Right lobe of liver (tissue), 6 donors: ENCODE data around the gene FOXP1. TPM values are rescaled to one million over a fixed set of nuclear protein-coding genes. Genes with fewer than 3 reads are reported as not detected.

ENCODE experiments used
- ATAC-seq, 4 donors: fragments of 200-7000 bp; cut with Tn5 transposase; one replicate each; pipeline ENCODE4 v1.9.1; 2020; ENCODE audit warnings: mild to moderate bottlenecking in 4 of 4, moderate library complexity in 4 of 4
- DNase-seq, 3 donors: peaks; one replicate each; pipeline ENCODE4 v3.0.0-alpha.2; 2020
- H3K27ac ChIP-seq, 3 donors: fragments of 200-600 bp; one replicate each; pipeline ENCODE4 v1.8.0; 2022
- H3K27me3 ChIP-seq, 2 donors: fragments of 200-600 bp; one replicate each; pipeline ENCODE4 v1.8.0; 2022
- H3K36me3 ChIP-seq, 4 donors: fragments of 200-600 bp; sonication (generic) in 1 of 4; one replicate each; pipeline versions ENCODE4 v1.5.1 to v1.8.0; 2017 to 2022; ENCODE audit warnings: control low read depth in 1 of 4
- H3K4me1 ChIP-seq, 4 donors: fragments of 200-600 bp; sonication (generic) in 1 of 4; one replicate each; pipeline versions ENCODE4 v1.5.1 to v1.8.0; 2017 to 2022; ENCODE audit warnings: control low read depth in 1 of 4
- H3K4me3 ChIP-seq, 3 donors: fragments of 200-600 bp; one replicate each; pipeline ENCODE4 v1.8.0; 2022
- H3K9me3 ChIP-seq, 4 donors: fragments of 200-600 bp; sonication (generic) in 1 of 4; one replicate each; pipeline versions ENCODE4 v1.5.1 to v1.8.0; 2017 to 2022; ENCODE audit warnings: control low read depth in 1 of 4
- POLR2A ChIP-seq: fragments of 450-650 bp; IDR thresholded peaks from one replicate; pipeline ENCODE4 v1.6.1; 2017; ENCODE audit warnings: antibody characterized with exemption, mild to moderate bottlenecking
- WGBS: methylation state at CpG from one replicate; pipeline ENCODE4 v1.1.6; 2018; ENCODE audit warnings: low coverage, low lambda C conversion rate; ENCODE audit not compliant: insufficient coverage; ENCODE audit errors: missing lambda C conversion rate; 5-methylcytosine and 5-hydroxymethylcytosine counted together
- intact Hi-C, 2 donors: fragments of 100-400 bp; cut with DNase I; formaldehyde crosslinking; loops; one replicate each; pipeline versions ENCODE4 v1.11.2 to v1.14.1; 2022
- total RNA-seq, 6 experiments: library from RNA; depleted of rRNA in 2 of 6; stranded (reverse); fragments of >200 nt in 2 of 6; fragmentation: NEBNext Ultra II Directional in 3 of 6; extraction: Animal tissue kit (Norgen Biotek cat#: 25700) in 3 of 6; gene quantifications; one replicate each; pipeline versions ENCODE4 v1.1.0 to v1.2.4, GENCODE V29; 2016 to 2023
- TF ChIP-seq, protein P1 (sequence below), 4 donors: fragments of 200-600 bp in 3 of 4; fragments of 450-650 bp in 1 of 4; IDR thresholded peaks; one replicate each; pipeline versions ENCODE4 v1.5.1 to v1.8.0; 2016 to 2022; ENCODE audit warnings: antibody characterized with exemption in 4 of 4, mild to moderate bottlenecking in 2 of 4
- donor health status: DM: no; HTN: yes; CAD: no.
- donor health status: DM: no; HTN: no; CAD: no.
- donor health status: DM: no; HTN: no; CAD: no.
- donor health status: DM: no; HTN: yes; CAD: no.
- donor health status: DM: no; HTN: yes; CAD: no.

FOXP1 gene
- total RNA-seq, 6 experiments from 2014 or later: 26.7 to 47.7 (median 35.2) TPM

GRCh38 chr3:71384837-71385716 is 198.5 kb downstream of the FOXP1 start:
- H3K9me3 ChIP-seq: no peaks in the 10 kb centered on the region
- H3K36me3 ChIP-seq: no peaks in the 10 kb centered on the region
- H3K4me1 ChIP-seq: peaks cover 0 to 23% (median 1%) of the 10 kb centered on the region in 4 donors
- TF ChIP-seq, protein P1, sequence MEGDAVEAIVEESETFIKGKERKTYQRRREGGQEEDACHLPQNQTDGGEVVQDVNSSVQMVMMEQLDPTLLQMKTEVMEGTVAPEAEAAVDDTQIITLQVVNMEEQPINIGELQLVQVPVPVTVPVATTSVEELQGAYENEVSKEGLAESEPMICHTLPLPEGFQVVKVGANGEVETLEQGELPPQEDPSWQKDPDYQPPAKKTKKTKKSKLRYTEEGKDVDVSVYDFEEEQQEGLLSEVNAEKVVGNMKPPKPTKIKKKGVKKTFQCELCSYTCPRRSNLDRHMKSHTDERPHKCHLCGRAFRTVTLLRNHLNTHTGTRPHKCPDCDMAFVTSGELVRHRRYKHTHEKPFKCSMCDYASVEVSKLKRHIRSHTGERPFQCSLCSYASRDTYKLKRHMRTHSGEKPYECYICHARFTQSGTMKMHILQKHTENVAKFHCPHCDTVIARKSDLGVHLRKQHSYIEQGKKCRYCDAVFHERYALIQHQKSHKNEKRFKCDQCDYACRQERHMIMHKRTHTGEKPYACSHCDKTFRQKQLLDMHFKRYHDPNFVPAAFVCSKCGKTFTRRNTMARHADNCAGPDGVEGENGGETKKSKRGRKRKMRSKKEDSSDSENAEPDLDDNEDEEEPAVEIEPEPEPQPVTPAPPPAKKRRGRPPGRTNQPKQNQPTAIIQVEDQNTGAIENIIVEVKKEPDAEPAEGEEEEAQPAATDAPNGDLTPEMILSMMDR (IDR thresholded peaks at IDR 0.05): no peak
- no peak for TF ChIP-seq POLR2A
- intact Hi-C loops: no loop called here
- H3K27me3 ChIP-seq: no peaks in the 10 kb centered on the region
- WGBS: 53% methylated on average over 6 of the region's 7 CpGs
- H3K4me3 ChIP-seq: no peak overlapping the region
- no peak for DNase-seq
- no peak overlapping the region for H3K27ac ChIP-seq
- ATAC-seq: no peak

DNA sequence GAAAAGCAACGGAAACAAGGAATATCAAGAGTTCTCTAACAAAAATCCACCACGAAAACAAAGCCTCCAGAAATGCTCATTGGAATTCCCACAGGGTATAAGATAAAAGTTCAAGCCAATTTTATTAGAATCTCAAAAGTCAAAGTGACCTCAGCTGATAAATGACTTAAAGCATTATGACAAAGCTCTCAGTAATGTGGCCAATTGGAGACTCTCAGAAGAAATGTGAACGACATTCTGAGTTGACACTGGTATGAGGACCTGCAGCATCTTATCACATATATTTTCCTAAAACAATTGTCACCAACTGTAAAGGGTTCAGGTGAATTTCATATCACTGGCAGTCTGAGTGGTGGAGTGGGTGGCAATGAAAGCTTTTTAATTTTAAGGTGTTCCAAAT is 199.1 kb downstream of the FOXP1 start:
- Histone ChIP-seq H3K36me3 (no peaks in the 10 kb centered on the region), H3K9me3 (no peaks in the 10 kb centered on the region), H3K4me1 (peaks cover 0 to 23% (median 0%) of the 10 kb centered on the region in 4 donors), H3K27me3 (no peaks in the 10 kb centered on the region), H3K4me3 (no peak overlapping the region), H3K27ac (no peak overlapping the region)
- DNase-seq (no peak), ATAC-seq (no peak)
- intact Hi-C loops: no loop called here
- WGBS: 49% methylated on average over 3 of the region's 3 CpGs
- TF ChIP-seq POLR2A: no peak
- TF ChIP-seq, protein P1 (IDR thresholded peaks at IDR 0.05): no peak

DNA sequence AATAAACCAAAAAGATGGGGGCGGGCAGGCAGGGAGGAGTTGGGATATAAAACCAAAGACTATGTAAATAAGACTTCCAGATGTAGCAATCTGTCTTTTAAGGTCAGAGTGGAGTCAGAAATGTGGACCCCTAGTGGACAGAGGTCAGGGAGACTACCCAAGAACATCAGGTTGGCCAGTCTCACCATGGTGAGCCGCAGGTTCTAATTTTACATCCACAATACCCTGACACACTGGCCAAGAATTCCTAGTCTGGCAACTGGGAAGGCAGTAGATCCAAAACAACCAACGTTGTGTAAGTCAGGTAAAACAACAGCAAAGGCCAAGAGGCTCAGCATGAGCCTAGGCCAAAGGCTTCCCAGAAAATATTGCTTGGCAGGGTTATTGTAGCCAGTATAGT is 203.4 kb downstream of the FOXP1 start:
- no peaks in the 10 kb centered on the region for H3K27me3 ChIP-seq
- intact Hi-C loops: no loop called here
- WGBS: 57% methylated on average over 3 of the region's 3 CpGs

DNA sequence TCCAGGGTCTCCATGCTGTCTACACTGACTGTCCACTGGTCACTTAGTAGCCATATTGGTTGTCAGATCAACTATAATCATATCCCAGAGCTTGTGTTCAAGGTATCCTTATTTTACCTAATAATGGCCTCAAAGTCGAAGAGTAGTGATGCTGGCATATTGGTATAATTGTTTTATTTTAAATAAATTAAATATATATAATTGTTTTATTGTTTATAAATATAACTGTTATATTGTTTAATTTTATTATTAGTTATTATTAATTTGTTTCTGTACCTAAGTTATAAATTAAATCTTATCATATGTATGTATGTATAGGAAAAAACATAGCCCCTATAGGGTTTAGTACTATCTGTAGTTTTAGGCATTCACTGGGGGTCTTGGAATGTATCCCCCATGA is 205.0 kb downstream of the FOXP1 start:
- no peak for TF ChIP-seq POLR2A
- TF ChIP-seq, protein P1 (IDR thresholded peaks at IDR 0.05): no peak
- 100% methylated on average over 1 of the region's 1 CpG for WGBS
- H3K4me1 ChIP-seq: peaks cover 0 to 20% (median 1%) of the 10 kb centered on the region in 4 donors
- ATAC-seq (no peak), DNase-seq (no peak)
- no peaks in the 10 kb centered on the region for H3K36me3 ChIP-seq
- intact Hi-C loops: no loop called here
- no peak overlapping the region for H3K4me3 ChIP-seq
- no peaks in the 10 kb centered on the region for H3K27me3 ChIP-seq
- no peaks in the 10 kb centered on the region for H3K9me3 ChIP-seq
- no peak overlapping the region for H3K27ac ChIP-seq

More for the DNA sequence above, 203.4 kb downstream of the FOXP1 start:
- Histone ChIP-seq H3K27ac (peak overlapping the region in 1 of 3 donors; percentile 33), H3K4me3 (no peak overlapping the region), H3K4me1 (peaks cover 0 to 21% (median 0%) of the 10 kb centered on the region in 4 donors), H3K36me3 (no peaks in the 10 kb centered on the region), H3K9me3 (no peaks in the 10 kb centered on the region)
- ATAC-seq (peak; percentile 81 to 95 (median 88)), DNase-seq (peak in 1 of 3 donors; percentile 70)
- no peak for TF ChIP-seq POLR2A

- Histone ChIP-seq H3K9me3 (no peaks in the 10 kb centered on the region), H3K27me3 (no peaks in the 10 kb centered on the region), H3K36me3 (no peaks in the 10 kb centered on the region), H3K4me1 (peaks cover 0 to 36% (median 8%) of the 10 kb centered on the region in 4 donors), H3K27ac (no peak overlapping the region), H3K4me3 (no peak overlapping the region)
- ATAC-seq (no peak), DNase-seq (no peak)
- intact Hi-C loops: no loop called here
- 84% methylated on average over 4 of the region's 4 CpGs for WGBS
- TF ChIP-seq, protein P1 (IDR thresholded peaks at IDR 0.05): no peak
- no peak for TF ChIP-seq POLR2A
These were observed 206.6 kb downstream of the FOXP1 start for GRCh38 chr3:71376911-71377310.
